ENCODE data around the gene NSDHL. TPM values are rescaled to one million over a fixed set of nuclear protein-coding genes. Genes with fewer than 3 reads are reported as not detected.

NSDHL gene
- total and polyA plus RNA-seq, 2 of the 4 experiments (the other 2 are of a cell fraction) = 22.8 to 26.0 TPM

- POLR2A ChIA-PET (ENCODE audit: unreplicated experiment) = no interaction called here
- no peak for ATAC-seq (ENCODE audit: low read depth)
Measured at GRCh38 chrX:152845618-152846240, 14.9 kb downstream of the NSDHL start.

More at GRCh38 chrX:152845618-152846240, 14.9 kb downstream of the NSDHL start:
- H3K9me3 ChIP-seq (ENCODE audit: control insufficient read depth, insufficient read depth, low read length) = no peaks in the 10 kb centered on the region
- dilution Hi-C loops (cut with HindIII; ENCODE audit: low sequenced_read_pairs, unreplicated experiment) (no loop called here), in situ Hi-C loops (cut with MboI; ENCODE audit: low sequenced_read_pairs) (no loop called here), intact Hi-C loops (cut with micrococcal nuclease) (no loop called here)
- no peak overlapping the region for H4K5ac ChIP-seq (ENCODE audit: low read depth, low read length)
- H4K8ac ChIP-seq (ENCODE audit: low read depth in 2 of 2, low read length in 2 of 2) = no peak overlapping the region
- no peak overlapping the region for H2BK20ac ChIP-seq (ENCODE audit: low read depth, low read length)
- 85% methylated on average over 8 of the region's 17 CpGs; no CpG with 5 or more reads in 1 of the 2 experiments for WGBS, 2 experiments (ENCODE audit: extremely low coverage in 2 of 2, insufficient read length in 1 of 2)
- H3K4ac ChIP-seq (ENCODE audit: low read depth, low read length) = no peak overlapping the region
- H3K56ac ChIP-seq (ENCODE audit: extremely low read depth, insufficient read depth, low read length) = no peak overlapping the region
- no TSS peak for BruUV-seq (replicated peaks)
- H3K4me3 ChIP-seq (ENCODE audit: insufficient read depth, low read depth, low read length) = no peak overlapping the region
- no peak overlapping the region for H2AFZ ChIP-seq (replicated peaks; ENCODE audit: low read length, poor library complexity)
- no peak overlapping the region for H3K27ac ChIP-seq (ENCODE audit: insufficient read depth, low read length)
- no peak overlapping the region for H3K18ac ChIP-seq (ENCODE audit: low read depth, low read length)
- CTCF ChIA-PET = no interaction called here
- no peak overlapping the region for H3K14ac ChIP-seq (replicated peaks; ENCODE audit: low read depth, low read length)
- no peaks in the 10 kb centered on the region for H3K27me3 ChIP-seq (ENCODE audit: control insufficient read depth, insufficient read depth, low read length)
- no peak overlapping the region for H3K4me2 ChIP-seq (ENCODE audit: low read depth, low read length)
- H2BK15ac ChIP-seq (ENCODE audit: low read depth, low read length) = no peak overlapping the region
- no peak overlapping the region for H2BK5ac ChIP-seq (ENCODE audit: low read depth, low read length, poor library complexity, severe bottlenecking)
- no peak overlapping the region for H3K23ac ChIP-seq (ENCODE audit: low read depth, low read length)
- no peak overlapping the region for H4K91ac ChIP-seq (ENCODE audit: insufficient read depth, low read depth, low read length)
- no peak overlapping the region for H2AK5ac ChIP-seq (ENCODE audit: low read depth, low read length)
- no peak overlapping the region for H3K9ac ChIP-seq (ENCODE audit: low read depth, low read length)
- no peaks in the 10 kb centered on the region for H4K20me1 ChIP-seq (ENCODE audit: insufficient read depth, low read length)
- no peak for TF ChIP-seq MAZ (IDR thresholded peaks at IDR 0.05; ENCODE audit: borderline replicate concordance, low read depth, low read length)
- TF ChIP-seq RCOR1 (IDR thresholded peaks at IDR 0.05; ENCODE audit: insufficient replicate concordance, low read length) = no peak
- no peak for TF ChIP-seq CHD1 (IDR thresholded peaks at IDR 0.05; ENCODE audit: low read depth, low read length)
- no peak for TF ChIP-seq RFX5 (IDR thresholded peaks at IDR 0.05; ENCODE audit: low read depth, low read length)
- TF ChIP-seq BHLHE40 (IDR thresholded peaks at IDR 0.05; ENCODE audit: low read depth, low read length) = no peak
- no peak for TF ChIP-seq FOS (IDR thresholded peaks at IDR 0.05; ENCODE audit: low read depth, low read length)
- TF ChIP-seq ELK1 (IDR thresholded peaks at IDR 0.05; ENCODE audit: borderline replicate concordance, low read depth, low read length) = no peak
- TF ChIP-seq USF2 (IDR thresholded peaks at IDR 0.05; ENCODE audit: low read depth, low read length) = no peak
- no peak for TF ChIP-seq CTCF (conservative IDR thresholded peaks at IDR 0.05; ENCODE audit: low read depth, low read length)
- no peak for TF ChIP-seq MXI1 (IDR thresholded peaks at IDR 0.05; ENCODE audit: borderline replicate concordance, low read depth, low read length)
- H3K4me1 ChIP-seq (ENCODE audit: control insufficient read depth, insufficient read depth, low read length) = no peaks in the 10 kb centered on the region
- no peak overlapping the region for H2BK120ac ChIP-seq (ENCODE audit: low read depth, low read length)
- H3K36me3 ChIP-seq (ENCODE audit: control insufficient read depth, insufficient read depth, low read length) = peaks cover 3% of the 10 kb centered on the region
- H2AK9ac ChIP-seq (replicated peaks; ENCODE audit: low read depth, low read length, poor library complexity) = no peak overlapping the region
- no peak for DNase-seq
- peaks cover 11 to 15% of the 10 kb centered on the region in 2 experiments; a peak in 2 of 4 replicates for H3K79me1 ChIP-seq (ENCODE audit: low read depth in 1 of 2, low read length in 2 of 2)
- H3K9me1 ChIP-seq (ENCODE audit: insufficient read depth, low read length) = no peaks in the 10 kb centered on the region
